ENCODE measurements around the gene GMDS.

The GMDS gene

GRCh38 chr6:1612299-1612973 lies 633.0 kb downstream of the GMDS start:
- TF ChIP-seq CTCF (IDR thresholded peaks at IDR 0.05; ENCODE audit: control insufficient read depth, insufficient read depth, low read depth, low read length, missing control alignments) = no peak
- DNase-seq (ENCODE audit: low read depth) = no peak
- H3K4me3 ChIP-seq (ENCODE audit: control insufficient read depth, low read depth, low read length) = peak overlapping the region; percentile 75

- no peak for DNase-seq (ENCODE audit: low read depth)
- H3K4me3 ChIP-seq (ENCODE audit: control insufficient read depth, low read depth, low read length) = peak overlapping the region; percentile 75
- no peak for TF ChIP-seq CTCF (IDR thresholded peaks at IDR 0.05; ENCODE audit: control insufficient read depth, insufficient read depth, low read depth, low read length, missing control alignments)
Measured at GRCh38 chr6:1611572-1612298, 633.7 kb downstream of the GMDS start.

- DNase-seq (ENCODE audit: low read depth) = no peak
- H3K4me3 ChIP-seq (ENCODE audit: control insufficient read depth, low read depth, low read length) = peak overlapping the region; percentile 75
- TF ChIP-seq CTCF (IDR thresholded peaks at IDR 0.05; ENCODE audit: control insufficient read depth, insufficient read depth, low read depth, low read length, missing control alignments) = peak; percentile 28
Measured at GRCh38 chr6:1611322-1611571, 634.2 kb downstream of the GMDS start.

- TF ChIP-seq CTCF (IDR thresholded peaks at IDR 0.05; ENCODE audit: control insufficient read depth, insufficient read depth, low read depth, low read length, missing control alignments) = no peak
- DNase-seq (ENCODE audit: low read depth) = no peak
- peak overlapping the region; percentile 75 for H3K4me3 ChIP-seq (ENCODE audit: control insufficient read depth, low read depth, low read length)
Measured at GRCh38 chr6:1610497-1611321, 634.7 kb downstream of the GMDS start.

- no peak for TF ChIP-seq CTCF (IDR thresholded peaks at IDR 0.05; ENCODE audit: control insufficient read depth, insufficient read depth, low read depth, low read length, missing control alignments)
- DNase-seq (ENCODE audit: low read depth) = peak; percentile 85
- H3K4me3 ChIP-seq (ENCODE audit: control insufficient read depth, low read depth, low read length) = peak within 1 kb of the TSS; percentile 75
Measured at GRCh38 chr6:1609648-1610496, 635.5 kb downstream of the GMDS start, which contains the start of gene FOXC1. Gene FOXC1, plus strand, starts transcription at chr6:1609915. Its CDS starts 531 bp downstream, at chr6:1610446.

Measured in AG09309 (cell line).